ENCODE measurements around the gene CRYBG1. TPM values are rescaled to one million over a fixed set of nuclear protein-coding genes. Genes with fewer than 3 reads are reported as not detected.
"Not testable (repeated sequence)": the region's sequence is repeated elsewhere in the genome, so short reads cannot be mapped to it uniquely, and the experiment has no call there.

The CRYBG1 gene
- total RNA-seq, 1 experiment from 2014 or later, result 45.2 TPM

DNA sequence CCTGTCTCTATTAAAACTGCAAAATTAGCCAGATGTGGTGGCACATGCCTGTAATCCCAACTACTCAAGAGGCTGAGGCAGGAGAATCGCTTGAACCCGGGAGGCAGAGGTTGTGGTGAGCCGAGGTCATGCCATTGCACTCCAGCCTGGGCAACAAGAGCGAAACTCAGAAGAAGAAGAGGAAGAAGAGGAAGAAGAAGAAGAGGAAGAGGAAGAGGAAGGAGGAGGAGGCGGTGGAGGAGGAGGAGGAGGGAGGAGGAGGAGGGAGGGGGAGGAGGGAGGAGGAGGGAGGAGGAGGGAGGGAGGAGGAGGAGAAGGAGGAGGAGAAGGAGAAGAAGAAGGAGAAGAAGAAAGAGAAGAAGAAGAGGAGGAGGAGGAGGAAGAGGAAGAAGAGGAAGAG lies 228.4 kb downstream of the CRYBG1 start:
- DNase-seq (ENCODE audit: low spot score), result not testable (repeated sequence)

DNA sequence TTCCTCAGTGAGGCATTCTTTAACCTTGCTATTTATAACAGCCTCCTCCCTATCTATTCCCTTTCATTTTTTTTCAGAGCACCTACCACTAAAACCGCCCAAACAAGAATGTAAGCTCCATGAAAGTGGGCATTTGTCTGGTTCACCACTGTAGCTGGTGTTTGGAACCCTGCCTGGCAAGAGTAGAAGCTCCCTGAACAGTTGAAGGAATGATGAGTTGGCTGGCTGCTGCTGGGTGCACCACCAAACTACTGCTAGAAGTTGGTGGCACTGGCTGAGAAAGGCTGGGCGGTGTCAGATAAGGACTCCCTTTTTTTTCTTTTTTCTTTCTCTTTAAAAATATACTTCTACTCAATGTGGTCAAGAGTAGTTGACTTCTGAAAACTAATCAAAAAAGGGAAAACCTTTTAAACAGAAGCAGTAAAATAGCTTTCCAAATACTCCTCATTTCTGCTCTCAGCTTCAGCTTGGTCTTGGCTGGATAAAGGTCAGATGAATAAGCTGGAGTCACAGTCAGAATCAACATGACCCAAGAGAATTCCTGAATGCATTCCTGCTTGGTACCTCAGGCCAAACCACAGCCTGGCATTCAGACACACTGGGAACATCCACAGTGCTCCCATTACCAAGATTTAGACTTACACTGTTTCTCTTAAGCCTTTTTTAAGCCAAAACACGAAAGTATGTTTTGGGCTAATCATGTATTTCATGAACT lies 230.8 kb downstream of the CRYBG1 start:
- peak; percentile 67 for DNase-seq (ENCODE audit: low spot score)

- DNase-seq (ENCODE audit: low spot score), result no peak
These were observed 238.9 kb downstream of the CRYBG1 start for GRCh38 chr6:106599440-106599839.

DNA sequence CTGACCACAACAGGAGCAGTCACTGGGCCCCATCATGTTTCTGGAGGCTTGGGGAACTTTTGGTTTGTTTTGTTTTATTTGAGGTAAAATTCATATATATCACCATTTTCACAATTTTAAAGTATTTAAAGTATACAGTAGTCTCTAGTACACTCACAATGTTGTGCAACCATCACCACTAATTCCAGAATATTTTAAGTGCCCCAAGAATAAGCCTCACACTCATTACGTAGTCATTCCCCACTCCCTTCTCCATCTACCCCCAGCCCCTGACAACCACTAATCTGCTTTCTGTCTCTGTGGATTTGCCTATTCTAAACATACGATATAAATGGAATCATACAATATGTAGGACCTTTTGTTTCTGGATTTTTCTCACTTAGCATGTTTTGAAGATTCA lies 239.8 kb downstream of the CRYBG1 start:
- no peak for DNase-seq (ENCODE audit: low spot score)

DNA sequence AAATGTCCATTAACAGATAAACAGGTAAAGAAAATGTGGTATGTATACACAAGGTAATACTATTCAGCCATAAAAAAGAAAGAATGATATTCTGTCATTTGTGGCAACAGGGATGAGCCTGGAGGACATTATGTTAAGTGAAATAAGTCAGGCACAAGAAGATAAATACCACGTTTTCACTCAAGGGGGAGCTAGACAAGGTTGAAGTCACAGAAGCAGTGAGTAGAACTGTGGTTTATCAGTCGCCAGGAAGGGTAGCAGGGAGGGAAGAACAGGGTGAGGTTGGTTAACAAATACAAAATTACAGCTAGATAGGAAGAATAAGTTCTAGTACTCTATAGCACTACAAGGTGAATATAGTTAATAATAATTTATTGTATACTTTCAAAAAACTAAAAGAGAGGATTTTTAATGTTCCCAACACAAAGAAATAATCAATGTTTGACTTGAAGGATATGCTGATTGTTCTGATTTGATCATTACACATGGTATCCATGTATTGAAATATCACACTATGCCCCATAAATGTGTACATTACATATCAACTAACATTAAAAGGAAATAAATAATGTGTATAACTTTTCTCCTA lies 247.7 kb downstream of the CRYBG1 start:
- peak; percentile 61 for DNase-seq (ENCODE audit: low spot score)

GRCh38 chr6:106609699-106610098 lies 249.2 kb downstream of the CRYBG1 start:
- DNase-seq (ENCODE audit: low spot score), result peak; percentile 27

DNA sequence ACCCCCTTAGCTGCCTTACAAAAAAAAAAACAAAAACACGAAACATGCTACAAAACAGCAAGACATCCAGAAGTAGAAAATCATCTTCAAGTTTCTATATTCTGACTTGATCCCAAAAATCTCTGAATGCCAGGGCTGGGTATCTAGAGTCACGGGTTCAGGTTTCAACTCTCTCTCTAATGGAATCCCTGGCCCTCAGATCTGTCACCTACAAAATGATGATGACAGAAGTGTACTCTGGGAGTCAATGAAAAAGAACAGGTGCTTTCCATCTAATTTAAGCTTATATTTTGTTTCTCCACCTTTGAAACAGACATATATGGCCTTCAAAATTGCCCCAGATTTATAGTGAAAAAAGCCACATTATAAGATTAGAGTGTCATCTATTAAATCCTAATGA lies 250.5 kb downstream of the CRYBG1 start:
- no peak for DNase-seq (ENCODE audit: low spot score)

GRCh38 chr6:106612671-106613416 lies 252.3 kb downstream of the CRYBG1 start:
- no peak for DNase-seq (ENCODE audit: low spot score)

DNA sequence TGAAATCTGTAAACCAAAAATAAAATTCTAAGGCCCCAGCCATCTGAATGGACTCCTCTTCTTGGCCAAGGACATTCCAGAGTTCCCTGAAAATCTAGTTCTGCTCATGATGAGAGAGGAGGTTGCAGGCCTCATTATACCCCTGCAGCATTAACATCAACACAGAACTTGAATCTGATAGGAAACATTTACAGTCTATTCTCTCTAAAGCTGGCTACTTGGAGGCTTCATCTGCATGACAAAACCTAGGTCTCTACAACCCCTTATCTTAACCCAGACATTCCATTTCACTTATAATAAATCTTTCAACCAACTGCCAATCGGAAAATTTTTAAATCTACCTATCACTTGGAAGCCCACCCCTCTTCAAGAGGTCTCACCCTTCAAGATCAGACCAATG lies 253.1 kb downstream of the CRYBG1 start:
- no peak for DNase-seq (ENCODE audit: low spot score)

- DNase-seq (ENCODE audit: low spot score), result no peak
These were observed 253.6 kb downstream of the CRYBG1 start for GRCh38 chr6:106614166-106614565.

DNA sequence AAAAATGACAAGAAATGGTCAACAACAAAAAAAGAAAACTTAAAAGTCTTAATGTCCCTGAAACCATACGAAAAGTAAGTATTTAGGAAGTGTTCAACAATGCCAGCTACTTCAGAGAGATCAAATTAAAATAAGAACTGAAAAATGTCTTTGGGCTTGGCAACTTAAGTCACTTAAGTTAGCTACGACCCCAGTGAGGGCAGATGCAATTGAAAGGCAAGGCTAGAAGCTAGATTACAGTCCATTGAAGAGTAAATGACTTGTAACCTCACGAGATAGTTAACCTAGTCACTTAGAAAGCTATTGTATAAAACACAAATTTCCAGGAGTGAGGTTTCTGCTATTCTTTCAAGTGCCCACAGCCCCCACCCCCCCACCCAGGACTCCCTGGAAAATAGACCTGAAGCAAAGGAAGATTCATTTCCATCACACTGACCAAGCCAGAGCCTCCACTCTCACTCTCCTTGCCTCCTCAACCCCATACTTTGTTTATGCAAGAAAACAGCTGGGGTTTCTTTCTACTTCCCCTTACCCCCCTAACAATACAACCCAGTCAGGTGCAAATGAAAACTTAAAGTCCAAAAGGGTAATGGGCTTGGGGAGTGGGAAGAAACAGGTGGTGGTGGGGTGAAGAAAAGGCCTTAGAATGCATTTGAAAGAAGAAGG lies 254.2 kb downstream of the CRYBG1 start:
- no peak for DNase-seq (ENCODE audit: low spot score)

GRCh38 chr6:106617302-106617701 lies 256.8 kb downstream of the CRYBG1 start:
- DNase-seq (ENCODE audit: low spot score), result no peak

GRCh38 chr6:106617857-106618256 lies 257.3 kb downstream of the CRYBG1 start:
- no peak for DNase-seq (ENCODE audit: low spot score)

DNA sequence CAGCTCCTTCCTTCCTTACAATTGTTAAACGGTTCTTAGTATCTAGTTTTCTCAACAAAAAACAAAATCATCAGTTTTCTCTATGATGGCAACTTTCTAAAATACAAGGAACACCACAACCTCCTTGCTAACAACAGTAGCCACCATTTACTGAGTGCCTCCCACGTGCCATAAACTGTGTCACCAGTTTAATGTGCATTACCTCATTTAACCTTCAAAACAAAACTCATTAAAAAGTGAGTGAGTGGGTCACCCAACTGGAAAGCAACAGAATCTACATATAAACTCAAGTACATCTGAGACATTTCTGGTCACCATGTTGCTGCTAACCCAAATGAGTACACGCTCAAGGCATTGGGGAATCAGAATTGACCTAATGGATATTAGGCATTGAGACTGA lies 257.8 kb downstream of the CRYBG1 start:
- DNase-seq (ENCODE audit: low spot score), result no peak

GRCh38 chr6:106619223-106619622 lies 258.7 kb downstream of the CRYBG1 start:
- no peak for DNase-seq (ENCODE audit: low spot score)

DNA sequence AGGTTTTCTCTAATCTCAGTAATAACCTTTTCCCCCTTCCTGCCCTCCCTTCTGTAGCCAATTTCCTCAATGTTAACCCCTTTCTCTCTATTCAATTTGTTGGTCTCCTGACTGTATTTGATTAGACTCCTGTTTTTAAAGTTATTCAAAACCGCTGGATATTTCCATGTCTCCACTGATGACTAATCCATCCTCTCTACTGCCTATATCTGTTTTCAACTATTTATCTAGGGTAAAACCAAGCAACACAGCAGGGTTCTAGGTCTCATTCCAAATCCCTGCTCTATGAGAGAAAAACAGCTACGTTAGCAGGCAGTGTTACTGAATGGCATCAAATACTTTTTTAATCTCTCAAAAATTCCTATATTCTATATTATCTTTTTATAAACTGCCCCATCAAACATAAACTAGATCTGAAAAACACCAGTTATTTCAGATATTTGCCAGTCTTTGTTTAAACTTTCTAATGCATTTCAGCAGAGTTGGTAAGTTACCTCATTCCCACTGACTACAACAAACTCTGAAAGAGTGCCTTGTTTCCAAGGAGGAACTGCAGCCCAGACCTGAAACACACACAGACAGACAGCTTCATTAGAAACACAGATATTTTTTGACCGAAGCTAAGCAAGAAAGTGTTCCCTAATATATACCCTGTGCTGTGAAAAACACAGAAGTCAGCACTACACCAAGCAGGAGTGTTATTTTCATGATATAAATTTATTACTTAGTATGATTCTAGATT lies 260.6 kb downstream of the CRYBG1 start:
- DNase-seq (ENCODE audit: low spot score), result peak; percentile 7

Other genes with a start within 250 kb of the CRYBG1 start
- gene ATG5, start 35.0 kb upstream of the CRYBG1 start, total RNA-seq (2014; rRNA removed; shearing (Covaris generic)), result 40.8 and 53.7 TPM in 2 replicates